ENCODE data around the gene FAM186B.

FAM186B gene

GRCh38 chr12:49552014-49552413, 53.4 kb downstream of the FAM186B start:
- DNase-seq (ENCODE audit: low spot score): no peak

GRCh38 chr12:49550693-49551252, 54.7 kb downstream of the FAM186B start:
- no peak for DNase-seq (ENCODE audit: low spot score)

DNA sequence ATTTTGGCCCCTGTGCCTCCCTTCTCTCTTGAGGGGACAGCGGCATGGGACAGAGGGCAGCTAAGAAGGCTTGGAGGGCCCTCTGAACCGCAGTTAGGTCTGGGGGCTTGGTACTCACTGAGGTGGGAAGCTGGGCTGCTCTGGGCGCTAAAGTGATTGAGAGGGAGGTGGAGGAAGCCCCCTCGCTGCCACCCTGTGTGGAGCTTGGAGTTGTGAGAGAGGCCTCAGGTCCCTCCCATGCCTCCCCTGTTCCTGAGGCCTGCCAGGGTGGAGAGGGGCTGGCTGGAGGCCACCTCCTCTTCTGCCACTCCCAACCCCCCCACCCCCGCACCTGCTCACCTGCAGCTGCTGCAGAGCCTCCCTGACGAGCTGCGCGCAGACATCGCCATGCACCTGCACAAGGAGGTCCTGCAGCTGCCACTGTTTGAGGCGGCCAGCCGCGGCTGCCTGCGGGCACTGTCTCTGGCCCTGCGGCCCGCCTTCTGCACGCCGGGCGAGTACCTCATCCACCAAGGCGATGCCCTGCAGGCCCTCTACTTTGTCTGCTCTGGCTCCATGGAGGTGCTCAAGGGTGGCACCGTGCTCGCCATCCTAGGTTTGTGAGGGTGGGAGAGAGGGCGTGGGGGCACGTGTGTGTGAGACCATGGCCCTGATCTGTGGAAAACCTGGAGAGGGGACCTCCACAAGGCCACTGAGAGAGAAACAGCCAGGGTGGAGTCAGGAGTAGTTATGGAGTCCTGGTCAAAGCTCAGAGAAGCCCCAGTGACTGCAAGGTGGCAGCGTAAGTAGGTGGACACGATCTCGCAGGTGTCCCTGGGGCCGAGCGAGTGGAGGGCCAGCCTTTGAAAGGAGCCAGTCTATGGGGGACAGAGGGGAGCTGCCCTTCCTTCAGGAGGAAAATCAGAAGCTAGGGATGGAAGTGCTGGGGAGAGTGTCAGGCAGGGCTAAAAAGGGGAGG, 55.4 kb downstream of the FAM186B start:
- DNase-seq (ENCODE audit: low spot score): no peak

- DNase-seq (ENCODE audit: low spot score): no peak
These were observed 56.4 kb downstream of the FAM186B start for GRCh38 chr12:49548822-49549648.

GRCh38 chr12:49548481-49548821, 57.0 kb downstream of the FAM186B start:
- no peak for DNase-seq (ENCODE audit: low spot score)

- no peak for DNase-seq (ENCODE audit: low spot score)
These were observed 58.2 kb downstream of the FAM186B start for GRCh38 chr12:49547090-49547690.

DNA sequence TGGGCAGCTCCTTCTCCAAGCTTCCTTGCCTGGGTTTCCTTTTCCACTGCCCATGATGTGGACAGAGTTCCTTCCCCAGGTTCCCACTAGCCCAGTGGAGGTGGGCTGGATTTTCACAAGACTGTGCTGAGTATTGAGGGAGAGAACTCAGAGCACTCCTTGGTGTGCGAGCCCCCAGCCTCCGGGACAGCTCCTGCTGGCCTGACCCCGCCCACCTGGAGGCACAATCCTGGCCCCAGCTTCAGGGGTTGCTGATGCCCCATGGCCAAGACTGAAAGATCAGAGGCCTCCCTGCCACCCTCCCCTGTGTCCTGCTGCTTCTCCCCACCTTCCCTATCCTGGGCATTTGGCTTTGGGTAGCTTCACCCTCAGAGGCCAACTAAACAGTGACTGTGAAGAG, 59.0 kb downstream of the FAM186B start:
- no peak for DNase-seq (ENCODE audit: low spot score)

GRCh38 chr12:49545815-49546214, 59.6 kb downstream of the FAM186B start:
- DNase-seq (ENCODE audit: low spot score): no peak

- DNase-seq (ENCODE audit: low spot score): no peak
These were observed 61.3 kb downstream of the FAM186B start for GRCh38 chr12:49543914-49544815.

DNA sequence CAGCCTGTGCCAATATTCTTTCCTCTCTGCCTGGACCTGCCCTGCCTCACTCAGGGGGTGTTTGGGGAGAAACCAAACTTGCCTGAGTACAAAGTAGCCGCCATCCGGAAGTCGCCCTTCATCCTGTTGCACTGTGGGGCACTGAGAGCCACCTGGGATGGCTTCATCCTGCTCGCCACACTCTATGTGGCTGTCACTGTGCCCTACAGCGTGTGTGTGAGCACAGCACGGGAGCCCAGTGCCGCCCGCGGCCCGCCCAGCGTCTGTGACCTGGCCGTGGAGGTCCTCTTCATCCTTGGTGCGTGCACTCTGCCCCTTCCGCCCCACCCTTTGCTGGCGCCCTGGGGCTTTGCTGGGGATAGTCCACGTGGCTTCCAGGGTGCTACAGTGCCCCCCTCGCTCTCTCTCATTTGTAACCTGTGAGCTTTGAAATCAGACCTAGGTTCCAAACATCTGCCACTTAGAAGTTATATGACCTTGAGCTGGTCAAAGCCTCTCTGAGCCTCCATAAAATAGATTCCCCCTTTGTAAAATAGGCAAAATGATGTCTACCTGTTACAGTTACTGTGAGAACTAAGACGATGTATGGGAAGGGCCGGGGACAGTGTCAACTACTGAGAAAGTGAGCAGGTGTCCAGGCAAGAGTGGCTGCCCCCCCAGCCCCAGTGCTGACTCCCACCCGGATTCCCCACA, 62.1 kb downstream of the FAM186B start:
- DNase-seq (ENCODE audit: low spot score): no peak

- no peak for DNase-seq (ENCODE audit: low spot score)
These were observed 62.8 kb downstream of the FAM186B start for GRCh38 chr12:49542592-49543160.

DNA sequence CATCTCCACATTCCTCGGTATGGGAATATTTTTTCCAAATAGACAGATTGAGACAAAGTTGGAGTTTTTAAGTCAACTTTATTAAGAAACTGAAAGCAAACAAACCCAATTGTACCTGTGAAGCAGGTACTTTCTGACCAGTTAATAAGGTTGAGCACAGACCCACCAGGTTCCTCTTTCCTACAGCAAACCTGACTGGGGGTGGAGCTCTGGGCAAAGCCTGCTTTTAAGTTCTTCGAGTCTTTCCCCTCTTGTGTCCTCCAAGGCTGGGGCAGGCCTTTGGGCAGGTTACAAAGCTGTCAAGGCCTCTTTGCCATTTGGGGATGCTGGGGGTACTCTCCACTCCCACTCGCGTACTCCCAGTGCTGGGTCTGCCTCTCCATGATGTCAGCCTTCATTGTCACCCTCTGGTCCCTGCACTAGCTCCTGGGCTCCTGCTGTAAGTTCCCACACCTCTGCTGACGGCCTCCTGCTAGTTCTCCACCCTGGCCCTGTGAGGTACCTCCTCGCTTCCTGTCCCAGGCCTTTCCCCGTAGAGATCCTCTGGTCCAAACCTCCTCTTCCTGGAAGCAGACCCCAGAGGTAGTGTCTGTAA, 63.4 kb downstream of the FAM186B start:
- no peak for DNase-seq (ENCODE audit: low spot score)

DNA sequence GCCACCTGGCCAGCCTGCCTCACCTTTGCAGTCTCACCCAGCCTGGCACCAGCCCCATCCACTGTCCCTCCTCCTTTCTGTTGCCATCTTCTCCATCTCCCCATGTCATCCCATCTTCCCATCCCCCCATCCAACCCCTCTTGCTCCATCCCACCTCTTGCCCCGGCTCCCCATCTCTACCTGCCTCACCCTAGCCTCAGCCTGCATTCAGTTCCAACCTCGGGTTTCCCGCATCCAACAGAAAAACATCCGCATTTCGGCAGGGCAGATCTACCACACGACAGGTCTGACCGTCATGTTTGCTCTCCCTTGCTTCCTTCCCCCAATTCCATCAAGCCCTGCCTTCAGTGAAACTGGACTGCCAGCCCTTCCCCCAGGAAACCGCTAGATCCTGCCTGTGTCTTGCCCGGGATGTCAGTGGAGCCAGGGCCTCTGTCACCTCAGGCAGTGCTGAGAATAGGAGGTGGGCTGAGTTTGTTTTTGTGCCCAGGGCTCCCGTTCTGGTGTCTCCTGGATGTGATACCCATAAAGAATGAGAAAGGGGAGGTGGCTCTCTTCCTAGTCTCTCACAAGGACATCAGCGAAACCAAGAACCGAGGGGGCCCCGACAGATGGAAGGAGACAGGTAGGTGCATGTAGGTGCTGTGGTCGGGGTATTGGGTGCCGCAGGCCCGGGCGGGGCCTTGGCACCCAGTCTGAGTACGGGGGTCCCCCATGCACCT, 64.1 kb downstream of the FAM186B start:
- no peak for DNase-seq (ENCODE audit: low spot score)

DNA sequence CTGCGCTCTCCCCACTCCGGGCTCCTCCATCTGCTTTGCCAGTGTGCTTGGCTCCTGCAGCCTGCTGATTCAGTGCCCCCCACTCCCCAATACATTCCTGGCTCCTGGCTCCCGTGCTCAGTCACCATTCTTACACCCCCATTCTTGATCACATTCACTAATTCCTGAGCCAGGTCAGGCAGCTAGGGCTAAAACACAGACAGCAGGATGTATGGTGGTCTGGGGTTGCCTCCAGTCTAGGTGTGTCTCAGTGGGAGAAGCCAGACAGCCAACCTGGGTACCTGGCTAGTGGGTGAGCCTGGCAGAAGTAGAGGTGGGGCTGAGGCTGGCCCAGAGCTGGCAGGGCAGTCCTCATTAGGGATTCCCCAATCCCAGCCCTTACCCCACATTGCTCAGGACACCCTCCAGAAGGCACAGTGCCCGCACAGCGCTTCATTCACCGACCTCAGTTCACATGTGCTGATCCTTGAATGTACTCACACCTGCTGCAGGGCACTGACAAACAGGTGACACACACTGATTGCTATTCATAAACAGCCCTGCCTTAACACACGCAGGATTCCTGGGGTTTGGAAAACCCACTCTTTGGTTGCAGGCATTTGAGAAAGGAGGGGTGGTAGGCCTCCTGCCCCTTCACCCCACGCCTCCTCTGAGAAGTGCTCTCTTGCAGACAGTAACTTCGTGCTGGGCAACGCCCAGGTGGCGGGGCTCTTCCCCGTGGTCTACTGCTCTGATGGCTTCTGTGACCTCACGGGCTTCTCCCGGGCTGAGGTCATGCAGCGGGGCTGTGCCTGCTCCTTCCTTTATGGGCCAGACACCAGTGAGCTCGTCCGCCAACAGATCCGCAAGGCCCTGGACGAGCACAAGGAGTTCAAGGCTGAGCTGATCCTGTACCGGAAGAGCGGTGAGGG, 65.0 kb downstream of the FAM186B start:
- DNase-seq (ENCODE audit: low spot score): no peak

DNA sequence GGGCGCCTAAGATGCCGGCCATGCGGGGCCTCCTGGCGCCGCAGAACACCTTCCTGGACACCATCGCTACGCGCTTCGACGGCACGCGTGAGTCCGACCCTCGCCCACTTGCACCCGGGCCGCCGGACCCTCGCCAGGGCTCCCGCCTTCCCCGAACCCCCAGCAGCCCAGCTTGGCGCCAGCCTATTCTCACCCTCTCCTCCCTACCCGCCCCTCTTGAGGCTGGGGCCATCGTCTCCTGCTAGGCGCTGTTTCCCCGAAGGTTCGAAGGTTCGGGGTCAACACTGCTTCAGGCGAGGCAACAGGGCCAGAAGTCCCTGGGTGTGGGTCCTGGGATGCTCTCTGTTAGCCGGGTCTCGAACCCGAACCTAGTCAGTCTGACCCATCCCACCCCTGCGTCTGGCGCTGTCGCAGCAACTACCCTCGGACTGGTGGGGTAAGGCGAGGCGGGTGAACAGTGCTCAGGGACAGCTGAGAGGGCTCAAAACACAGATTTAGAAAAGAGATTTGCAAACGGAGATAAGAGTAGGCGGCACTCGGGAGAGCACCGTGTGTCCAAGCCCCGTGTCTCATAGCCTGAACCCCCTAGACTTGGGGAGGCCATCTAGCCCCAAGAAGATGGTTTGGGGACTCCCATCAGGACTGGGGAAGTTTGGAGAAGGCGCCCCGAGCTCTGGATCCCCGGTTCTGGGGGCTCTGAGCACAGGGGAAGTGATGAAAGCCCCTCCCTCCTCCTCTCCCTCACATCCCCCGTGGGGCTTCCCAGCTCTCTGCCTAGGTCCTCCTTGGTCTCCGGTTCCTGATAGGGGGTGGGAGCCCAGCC, 65.8 kb downstream of the FAM186B start:
- no peak for DNase-seq (ENCODE audit: low spot score)

GRCh38 chr12:49538510-49539403, 66.7 kb downstream of the FAM186B start, which contains the start of gene KCNH3:
Gene KCNH3, plus strand, starts transcription at chr12:49539030. Its CDS starts 387 bp downstream, at chr12:49539417.
- DNase-seq (ENCODE audit: low spot score): peak; percentile 92
